Breast epithelium (tissue), 4 donors: ENCODE data around the gene BABAM2. TPM values are rescaled to one million over a fixed set of nuclear protein-coding genes. Genes with fewer than 3 reads are reported as not detected.

Source experiments
- DNase-seq, 2 donors: peaks; one replicate each; pipeline ENCODE4 v3.0.0-alpha.2; 2019; ENCODE audit warnings: low spot score in 2 of 2
- H3K27ac ChIP-seq, 2 donors: fragments of 200-600 bp; sonication (generic) in 1 of 2; one replicate each; pipeline ENCODE4 v1.5.1; 2016 to 2019; ENCODE audit warnings: mild to moderate bottlenecking in 1 of 2
- H3K27me3 ChIP-seq, 2 donors: fragments of 200-600 bp; sonication (generic) in 1 of 2; one replicate each; pipeline versions ENCODE4 v1.5.1 to v1.6.0; 2017 to 2019; ENCODE audit warnings: control low read depth in 1 of 2, mild to moderate bottlenecking in 1 of 2
- H3K36me3 ChIP-seq: fragments of 200-600 bp; one replicate; pipeline ENCODE4 v1.5.1; 2019
- H3K4me1 ChIP-seq, 2 donors: fragments of 200-600 bp; sonication (generic); one replicate each; pipeline ENCODE4 v1.5.1; 2016 to 2019; ENCODE audit warnings: control low read depth in 1 of 2
- H3K4me3 ChIP-seq, 3 donors: fragments of 200-600 bp; sonication (generic); 1 replicate in 2 of 3; 2 replicates in 1 of 3; pipeline ENCODE4 v1.5.1; 2016 to 2019; ENCODE audit warnings: mild to moderate bottlenecking in 3 of 3, moderate library complexity in 2 of 3
- H3K9me3 ChIP-seq, 2 donors: fragments of 200-600 bp; sonication (generic) in 1 of 2; one replicate each; pipeline ENCODE4 v1.5.1; 2016 to 2019; ENCODE audit warnings: control low read depth in 1 of 2
- CTCF ChIP-seq, 3 donors: fragments of 450-650 bp; IDR thresholded peaks; one replicate each; pipeline ENCODE4 v1.5.1; 2016 to 2017; ENCODE audit warnings: antibody characterized with exemption in 3 of 3, mild to moderate bottlenecking in 3 of 3, moderate library complexity in 3 of 3
- POLR2A ChIP-seq: fragments of 450-650 bp; IDR thresholded peaks from one replicate; pipeline ENCODE4 v1.6.1; 2016; ENCODE audit warnings: antibody characterized with exemption, mild to moderate bottlenecking, moderate library complexity
- POLR2AphosphoS5 ChIP-seq, 3 donors: sonication (generic); formaldehyde crosslinking; IDR thresholded peaks; one replicate each; pipeline ENCODE4 v1.6.1; 2017; ENCODE audit warnings: antibody characterized with exemption in 3 of 3
- intact Hi-C: fragments of 100-400 bp; cut with DNase I; formaldehyde crosslinking; loops from one replicate; pipeline ENCODE4 v1.15.1; 2023; ENCODE audit warnings: low total_unique reads
- total RNA-seq, 3 donors: library from RNA; depleted of rRNA; stranded (reverse); fragments of >200 nt; gene quantifications; one replicate each; pipeline ENCODE4 v1.1.0, GENCODE V29; 2016

Gene BABAM2
- total RNA-seq, 3 donors from 2014 or later: 34.7 to 46.2 (median 37.4) TPM

GRCh38 chr2:28162564-28162963 is 272.0 kb downstream of the BABAM2 start:
- Histone ChIP-seq H3K4me1 (no peaks in the 10 kb centered on the region), H3K36me3 (no peaks in the 10 kb centered on the region), H3K9me3 (no peaks in the 10 kb centered on the region), H3K27ac (no peak overlapping the region), H3K27me3 (no peaks in the 10 kb centered on the region), H3K4me3 (no peak overlapping the region)
- DNase-seq: no peak
- TF ChIP-seq POLR2AphosphoS5 (IDR thresholded peaks at IDR 0.05) (no peak), POLR2A (no peak), CTCF (IDR thresholded peaks at IDR 0.05) (no peak)
- intact Hi-C loops: no loop called here

GRCh38 chr2:28163028-28163427 is 272.5 kb downstream of the BABAM2 start:
- Histone ChIP-seq H3K4me1 (no peaks in the 10 kb centered on the region), H3K27me3 (no peaks in the 10 kb centered on the region), H3K36me3 (no peaks in the 10 kb centered on the region), H3K4me3 (no peak overlapping the region), H3K9me3 (no peaks in the 10 kb centered on the region), H3K27ac (peak overlapping the region; percentile 50)
- no peak for DNase-seq
- intact Hi-C loops: no loop called here
- TF ChIP-seq POLR2AphosphoS5 (IDR thresholded peaks at IDR 0.05): no peak

- Histone ChIP-seq H3K27me3 (no peaks in the 10 kb centered on the region), H3K4me3 (no peak overlapping the region), H3K4me1 (no peaks in the 10 kb centered on the region), H3K27ac (peak overlapping the region; percentile 50), H3K36me3 (no peaks in the 10 kb centered on the region), H3K9me3 (no peaks in the 10 kb centered on the region)
- no peak for TF ChIP-seq POLR2A
- TF ChIP-seq CTCF (IDR thresholded peaks at IDR 0.05): no peak
- intact Hi-C loops: no loop called here
- DNase-seq: no peak
These were observed 273.2 kb downstream of the BABAM2 start for GRCh38 chr2:28163627-28164279.

GRCh38 chr2:28164280-28164801 is 273.8 kb downstream of the BABAM2 start:
- Histone ChIP-seq H3K9me3 (no peaks in the 10 kb centered on the region), H3K4me1 (no peaks in the 10 kb centered on the region), H3K36me3 (no peaks in the 10 kb centered on the region), H3K4me3 (no peak overlapping the region), H3K27ac (peak overlapping the region; percentile 50), H3K27me3 (no peaks in the 10 kb centered on the region)
- intact Hi-C loops: no loop called here
- TF ChIP-seq CTCF (IDR thresholded peaks at IDR 0.05) (no peak), POLR2AphosphoS5 (IDR thresholded peaks at IDR 0.05) (no peak), POLR2A (no peak)
- DNase-seq: no peak

- intact Hi-C loops: no loop called here
- H3K27ac ChIP-seq: no peak overlapping the region
- no peaks in the 10 kb centered on the region for H3K9me3 ChIP-seq
- DNase-seq: no peak
- no peak overlapping the region for H3K4me3 ChIP-seq
- H3K36me3 ChIP-seq: no peaks in the 10 kb centered on the region
- no peaks in the 10 kb centered on the region for H3K27me3 ChIP-seq
- no peak for TF ChIP-seq CTCF (IDR thresholded peaks at IDR 0.05)
- no peak for TF ChIP-seq POLR2AphosphoS5 (IDR thresholded peaks at IDR 0.05)
- TF ChIP-seq POLR2A: no peak
- H3K4me1 ChIP-seq: no peaks in the 10 kb centered on the region
These were observed 274.6 kb downstream of the BABAM2 start for GRCh38 chr2:28165087-28165635.
